HL-60 (cell line): ENCODE data around the gene PRMT1.

Source experiments
- CTCF ChIP-seq: IDR thresholded peaks from one replicate; pipeline ENCODE4 v1.5.1; 2011; ENCODE audit warnings: low read length, control low read depth, inconsistent platforms; ENCODE audit not compliant: insufficient read depth
- GABPA ChIP-seq: IDR thresholded peaks from 2 replicates; pipeline ENCODE4 v1.6.1; 2012; ENCODE audit warnings: low read depth
- POLR2AphosphoS5 ChIP-seq: IDR thresholded peaks from 2 replicates; pipeline ENCODE4 v1.6.1; 2012; ENCODE audit warnings: low read depth
- REST ChIP-seq: IDR thresholded peaks from 2 replicates; pipeline ENCODE4 v1.6.1; 2012; ENCODE audit warnings: low read depth; ENCODE audit not compliant: insufficient replicate concordance
- SPI1 ChIP-seq: IDR thresholded peaks from 2 replicates; pipeline ENCODE4 v1.6.1; 2012; ENCODE audit warnings: low read depth, mild to moderate bottlenecking, borderline replicate concordance

GRCh38 chr19:49672131-49672919 lies 4.7 kb upstream of the PRMT1 start:
- no peak for TF ChIP-seq REST
- peak; percentile 97 for TF ChIP-seq CTCF
- no peak for TF ChIP-seq POLR2AphosphoS5
- no peak for TF ChIP-seq GABPA
- TF ChIP-seq SPI1, result no peak
